Esophagus squamous epithelium (tissue), 5 donors: ENCODE measurements around the gene OR14J1. TPM values are rescaled to one million over a fixed set of nuclear protein-coding genes. Genes with fewer than 3 reads are reported as not detected.
"Not testable (repeated sequence)": the region's sequence is repeated elsewhere in the genome, so short reads cannot be mapped to it uniquely, and the experiment has no call there.

Experiments used
- DNase-seq: peaks from one replicate; lab custom pipeline; 2025; lab: John Stamatoyannopoulos, UW
- H3K27ac ChIP-seq, 4 donors: fragments of 200-600 bp; sonication (generic); one replicate each; pipeline ENCODE4 v1.5.1; 2016 to 2019; ENCODE audit warnings: mild to moderate bottlenecking in 1 of 4
- H3K27me3 ChIP-seq, 4 donors: fragments of 200-600 bp; sonication (generic); 1 replicate in 3 of 4; 2 replicates in 1 of 4; pipeline versions ENCODE4 v1.5.1 to v1.6.0; 2017 to 2021; ENCODE audit warnings: antibody characterized with exemption in 1 of 4
- H3K36me3 ChIP-seq, 3 donors: fragments of 200-600 bp; sonication (generic); one replicate each; pipeline ENCODE4 v1.5.1; 2016 to 2019
- H3K4me1 ChIP-seq, 3 donors: fragments of 200-600 bp; sonication (generic); one replicate each; pipeline ENCODE4 v1.5.1; 2017 to 2019
- H3K4me3 ChIP-seq, 4 donors: fragments of 200-600 bp; sonication (generic); 1 replicate in 3 of 4; 2 replicates in 1 of 4; pipeline ENCODE4 v1.5.1; 2016 to 2019; ENCODE audit warnings: mild to moderate bottlenecking in 2 of 4, moderate library complexity in 1 of 4
- H3K9me3 ChIP-seq, 3 donors: fragments of 200-600 bp; sonication (generic); one replicate each; pipeline ENCODE4 v1.5.1; 2016 to 2019
- POLR2A ChIP-seq, 4 donors: fragments of 450-650 bp; IDR thresholded peaks; one replicate each; pipeline ENCODE4 v1.6.1; 2017; ENCODE audit warnings: antibody characterized with exemption in 4 of 4, mild to moderate bottlenecking in 4 of 4, moderate library complexity in 3 of 4
- WGBS, 2 donors: methylation state at CpG; one replicate each; pipeline ENCODE4 v1.1.5; 2018; 5-methylcytosine and 5-hydroxymethylcytosine counted together
- intact Hi-C: fragments of 100-400 bp; cut with DNase I; formaldehyde crosslinking; loops from one replicate; pipeline ENCODE4 v1.15.0; 2022
- total RNA-seq, 4 donors: library from RNA; depleted of rRNA; stranded (reverse); fragments of >200 nt; gene quantifications; one replicate each; pipeline ENCODE4 v1.1.0, GENCODE V29; 2016
- TF ChIP-seq, protein P1 (sequence below), 6 experiments: fragments of 450-650 bp in 4 of 6; fragments of 200-600 bp in 2 of 6; sonication (generic) in 2 of 6; IDR thresholded peaks; one replicate each; pipeline ENCODE4 v1.5.1; 2016 to 2019; ENCODE audit warnings: antibody characterized with exemption in 6 of 6, mild to moderate bottlenecking in 4 of 6, moderate library complexity in 4 of 6
- donor health status: DM: yes; HTN: yes; CAD: no.

OR14J1 gene
- total RNA-seq, 4 donors from 2014 or later = not detected

DNA sequence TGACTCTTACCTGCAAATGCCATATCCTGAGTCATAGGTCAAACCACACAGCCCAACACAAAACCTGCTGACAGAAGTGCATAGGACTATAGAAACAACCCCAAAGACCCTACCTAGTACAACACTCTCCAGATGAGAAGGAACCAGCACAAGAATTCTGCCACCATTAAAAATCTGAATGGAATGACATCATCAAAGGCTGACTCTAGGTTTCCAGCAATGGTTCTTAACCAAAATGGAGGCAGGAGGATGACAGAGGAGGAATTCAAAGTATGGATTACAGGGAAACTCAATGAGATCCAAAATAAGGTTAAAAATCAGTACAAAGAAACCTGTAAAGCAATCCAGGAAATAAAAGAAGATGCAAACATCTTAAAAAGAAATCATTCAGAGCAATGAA is 31.2 kb downstream of the OR14J1 start:
- TF ChIP-seq POLR2A (IDR thresholded peaks at IDR 0.05) = no peak
- TF ChIP-seq, protein P1, sequence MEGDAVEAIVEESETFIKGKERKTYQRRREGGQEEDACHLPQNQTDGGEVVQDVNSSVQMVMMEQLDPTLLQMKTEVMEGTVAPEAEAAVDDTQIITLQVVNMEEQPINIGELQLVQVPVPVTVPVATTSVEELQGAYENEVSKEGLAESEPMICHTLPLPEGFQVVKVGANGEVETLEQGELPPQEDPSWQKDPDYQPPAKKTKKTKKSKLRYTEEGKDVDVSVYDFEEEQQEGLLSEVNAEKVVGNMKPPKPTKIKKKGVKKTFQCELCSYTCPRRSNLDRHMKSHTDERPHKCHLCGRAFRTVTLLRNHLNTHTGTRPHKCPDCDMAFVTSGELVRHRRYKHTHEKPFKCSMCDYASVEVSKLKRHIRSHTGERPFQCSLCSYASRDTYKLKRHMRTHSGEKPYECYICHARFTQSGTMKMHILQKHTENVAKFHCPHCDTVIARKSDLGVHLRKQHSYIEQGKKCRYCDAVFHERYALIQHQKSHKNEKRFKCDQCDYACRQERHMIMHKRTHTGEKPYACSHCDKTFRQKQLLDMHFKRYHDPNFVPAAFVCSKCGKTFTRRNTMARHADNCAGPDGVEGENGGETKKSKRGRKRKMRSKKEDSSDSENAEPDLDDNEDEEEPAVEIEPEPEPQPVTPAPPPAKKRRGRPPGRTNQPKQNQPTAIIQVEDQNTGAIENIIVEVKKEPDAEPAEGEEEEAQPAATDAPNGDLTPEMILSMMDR (IDR thresholded peaks at IDR 0.05) = no peak
- intact Hi-C loops = no loop called here
- Histone ChIP-seq H3K27ac (no peak overlapping the region), H3K27me3 (no peaks in the 10 kb centered on the region), H3K4me1 (no peaks in the 10 kb centered on the region), H3K36me3 (no peaks in the 10 kb centered on the region), H3K4me3 (no peak overlapping the region), H3K9me3 (no peaks in the 10 kb centered on the region)
- DNase-seq = no peak

DNA sequence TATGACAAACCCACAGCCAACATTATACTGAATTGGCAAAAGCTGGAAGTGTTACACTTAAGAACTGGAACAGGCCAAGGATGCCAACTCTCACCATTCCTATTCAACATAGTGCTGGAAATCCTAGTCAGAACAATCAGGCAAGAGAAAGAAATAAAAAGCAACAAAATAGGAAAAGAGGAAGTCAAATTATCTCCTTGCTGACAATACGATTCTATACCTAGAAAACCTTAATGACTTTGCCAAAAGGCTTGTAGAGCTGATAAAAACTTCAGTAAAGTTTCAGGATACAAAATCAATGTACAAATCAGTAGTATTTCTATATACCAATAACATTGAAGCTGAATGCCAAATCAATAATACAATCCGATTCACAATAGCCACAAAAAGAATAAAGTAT is 34.8 kb downstream of the OR14J1 start:
- intact Hi-C loops = no loop called here
- no peak overlapping the region for H3K4me3 ChIP-seq
- no peaks in the 10 kb centered on the region for H3K4me1 ChIP-seq
- TF ChIP-seq POLR2A (IDR thresholded peaks at IDR 0.05) = no peak
- TF ChIP-seq, protein P1 (IDR thresholded peaks at IDR 0.05) = no peak
- H3K27ac ChIP-seq = no peak overlapping the region
- no peaks in the 10 kb centered on the region for H3K36me3 ChIP-seq
- WGBS, 2 donors = 74 to 80% methylated on average over 2 of the region's 2 CpGs
- no peak for DNase-seq
- H3K9me3 ChIP-seq = no peaks in the 10 kb centered on the region
- H3K27me3 ChIP-seq = no peaks in the 10 kb centered on the region

DNA sequence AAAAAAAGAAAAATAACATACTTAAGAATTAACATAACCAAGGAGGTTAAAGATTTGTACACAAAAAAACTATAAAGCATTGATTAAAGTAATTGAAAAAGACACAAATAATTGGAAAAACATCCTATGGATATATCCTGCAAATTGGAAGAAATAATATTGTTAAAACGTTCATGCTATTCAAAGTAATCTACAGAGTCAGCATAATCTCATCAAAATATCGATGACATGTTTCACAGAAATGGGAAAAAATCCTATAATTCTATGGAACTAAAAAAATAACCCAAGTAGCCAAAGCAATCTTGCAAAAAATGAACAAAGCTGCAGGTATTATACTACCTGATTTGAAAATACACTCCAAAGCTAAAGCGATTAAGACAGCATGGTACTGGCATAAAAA is 43.9 kb downstream of the OR14J1 start:
- DNase-seq = no peak
- H3K4me3 ChIP-seq = no peak overlapping the region
- no peak for TF ChIP-seq POLR2A (IDR thresholded peaks at IDR 0.05)
- TF ChIP-seq, protein P1 (IDR thresholded peaks at IDR 0.05) = no peak
- H3K36me3 ChIP-seq = no peaks in the 10 kb centered on the region
- peaks cover 0 to 2% (median 0%) of the 10 kb centered on the region in 3 donors for H3K9me3 ChIP-seq
- no peaks in the 10 kb centered on the region for H3K27me3 ChIP-seq
- no peak overlapping the region for H3K27ac ChIP-seq
- WGBS, 2 donors = 48 to 59% methylated on average over 3 of the region's 3 CpGs
- intact Hi-C loops = no loop called here
- H3K4me1 ChIP-seq = no peaks in the 10 kb centered on the region

DNA sequence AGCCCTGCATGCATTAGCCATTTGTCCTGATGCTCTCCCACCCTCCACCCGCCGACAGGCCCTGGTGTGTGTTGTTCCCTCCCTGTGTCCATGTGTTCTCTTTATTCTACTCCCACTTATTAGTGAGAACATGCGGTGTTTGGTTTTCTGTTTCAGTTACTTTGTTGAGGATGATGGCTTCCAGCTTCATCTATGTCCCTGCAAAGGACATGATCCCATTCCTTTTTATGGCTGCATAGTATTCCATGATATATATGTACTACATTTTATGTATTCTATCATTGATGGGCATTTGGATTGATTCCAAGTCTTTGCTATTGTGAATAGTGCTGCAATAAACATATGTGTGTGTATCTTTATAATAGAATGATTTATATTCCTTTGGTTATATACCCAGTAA is 47.8 kb downstream of the OR14J1 start:
- H3K4me3 ChIP-seq, H3K27me3 ChIP-seq, H3K36me3 ChIP-seq, H3K27ac ChIP-seq, intact Hi-C loops, H3K4me1 ChIP-seq, H3K9me3 ChIP-seq, DNase-seq: not testable (repeated sequence)
- 95 to 97% methylated on average over 3 of the region's 3 CpGs for WGBS, 2 donors

DNA sequence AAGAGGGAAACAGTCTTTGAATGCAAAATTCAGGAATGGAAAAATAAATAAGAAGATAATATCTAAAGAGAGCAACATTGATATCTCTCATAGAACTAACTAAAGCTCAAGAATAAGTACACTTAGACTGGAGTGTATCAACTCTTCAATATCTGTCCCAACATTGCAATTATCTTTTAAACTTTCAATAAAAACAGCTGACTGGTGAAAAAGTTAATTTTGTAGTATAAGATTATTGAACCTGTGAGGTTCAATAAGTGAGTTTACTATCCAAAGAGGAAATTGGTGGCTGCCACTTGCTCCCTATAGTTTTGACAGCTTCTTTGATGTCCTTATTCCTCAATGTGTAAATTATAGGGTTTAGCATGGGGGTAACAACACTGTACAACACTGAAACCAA is 53.5 kb downstream of the OR14J1 start:
- no peaks in the 10 kb centered on the region for H3K36me3 ChIP-seq
- intact Hi-C loops = no loop called here
- H3K27me3 ChIP-seq = no peaks in the 10 kb centered on the region
- no peak overlapping the region for H3K27ac ChIP-seq
- H3K4me3 ChIP-seq = no peak overlapping the region
- DNase-seq = no peak
- peaks cover 0 to 5% (median 0%) of the 10 kb centered on the region in 3 donors for H3K9me3 ChIP-seq
- no peak for TF ChIP-seq POLR2A (IDR thresholded peaks at IDR 0.05)
- TF ChIP-seq, protein P1 (IDR thresholded peaks at IDR 0.05) = no peak
- no peaks in the 10 kb centered on the region for H3K4me1 ChIP-seq

DNA sequence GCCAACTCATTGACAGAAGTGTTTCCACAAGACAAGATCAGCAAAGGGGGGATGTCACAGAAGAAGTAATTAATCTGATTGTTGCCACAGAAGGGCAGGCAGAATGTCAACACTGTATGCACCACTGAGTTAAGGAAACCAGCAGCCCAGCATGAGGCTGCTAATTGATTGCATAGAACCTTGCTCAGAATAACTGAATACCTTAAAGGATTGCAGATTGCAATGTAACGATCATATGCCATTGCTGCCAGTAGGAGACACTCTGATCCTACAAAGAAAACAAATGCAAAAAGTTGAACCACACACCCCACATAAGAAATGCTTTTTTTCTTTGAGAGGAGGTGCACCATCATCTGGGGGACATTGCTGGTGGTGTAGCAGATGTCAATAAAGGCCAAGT is 54.1 kb downstream of the OR14J1 start:
- 35 to 47% methylated on average over 1 of the region's 1 CpG for WGBS, 2 donors
- H3K9me3 ChIP-seq = peaks cover 0 to 1% (median 0%) of the 10 kb centered on the region in 3 donors
- intact Hi-C loops = no loop called here
- DNase-seq = no peak
- H3K36me3 ChIP-seq = no peaks in the 10 kb centered on the region
- no peaks in the 10 kb centered on the region for H3K27me3 ChIP-seq
- H3K27ac ChIP-seq = no peak overlapping the region
- no peak overlapping the region for H3K4me3 ChIP-seq
- TF ChIP-seq, protein P1 (IDR thresholded peaks at IDR 0.05) = no peak
- TF ChIP-seq POLR2A (IDR thresholded peaks at IDR 0.05) = no peak
- H3K4me1 ChIP-seq = no peaks in the 10 kb centered on the region
